ENCODE data around the gene NLGN3.

Gene NLGN3

DNA sequence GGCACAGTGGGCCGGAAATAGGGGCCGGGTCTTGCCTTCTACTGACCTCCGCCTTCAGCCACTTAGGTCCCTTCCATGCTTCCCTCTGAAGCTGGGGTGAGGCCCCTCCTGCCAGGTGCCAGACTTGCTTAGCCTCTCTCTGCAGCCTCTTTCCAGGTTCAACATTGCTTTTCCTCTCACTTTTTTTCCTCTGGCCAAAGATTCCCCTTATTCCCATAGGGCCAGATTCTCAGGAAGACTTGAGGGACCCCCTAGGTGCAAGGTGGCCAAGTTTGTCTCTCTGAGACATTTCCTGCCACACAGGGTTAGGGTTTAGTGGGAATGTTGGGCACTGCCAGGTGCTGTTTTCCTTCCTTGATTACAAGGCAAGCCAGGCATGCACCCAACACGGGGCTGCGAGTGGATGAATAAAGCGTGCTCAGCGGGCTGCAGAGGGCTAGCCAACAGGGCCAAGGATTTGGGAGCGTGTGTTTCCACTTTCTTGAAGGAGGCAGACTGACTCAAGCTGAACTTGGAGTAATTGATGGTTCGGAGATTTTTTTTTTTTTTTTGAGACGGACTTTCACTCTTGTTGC lies 70.8 kb downstream of the NLGN3 start:
- Histone ChIP-seq H3K4me3 (ENCODE audit: low read length) (no peak overlapping the region), H3K4me1 (ENCODE audit: insufficient read depth, low read length) (peaks cover 5% of the 10 kb centered on the region; the same call in 1 of the 2 replicates), H3K27me3 (ENCODE audit: insufficient read depth, low read length) (no peaks in the 10 kb centered on the region), H3K9ac (ENCODE audit: low read depth, low read length) (no peak overlapping the region), H3K9me3 (ENCODE audit: insufficient read depth, low read depth, low read length) (no peaks in the 10 kb centered on the region), H3K27ac (ENCODE audit: low read depth, low read length) (no peak overlapping the region), H3K36me3 (ENCODE audit: insufficient read depth, low read length) (no peaks in the 10 kb centered on the region)
- WGBS, result 91% methylated on average over 10 of the region's 10 CpGs

GRCh38 chrX:71216485-71216884 lies 71.8 kb downstream of the NLGN3 start:
- Histone ChIP-seq H3K4me1 (ENCODE audit: insufficient read depth, low read length) (peaks cover 5% of the 10 kb centered on the region; the same call in 1 of the 2 replicates), H3K9ac (ENCODE audit: low read depth, low read length) (no peak overlapping the region), H3K27ac (ENCODE audit: low read depth, low read length) (no peak overlapping the region), H3K36me3 (ENCODE audit: insufficient read depth, low read length) (no peaks in the 10 kb centered on the region), H3K9me3 (ENCODE audit: insufficient read depth, low read depth, low read length) (no peaks in the 10 kb centered on the region), H3K4me3 (ENCODE audit: low read length) (no peak overlapping the region), H3K27me3 (ENCODE audit: insufficient read depth, low read length) (no peaks in the 10 kb centered on the region)
- 54% methylated on average over 6 of the region's 6 CpGs for WGBS

DNA sequence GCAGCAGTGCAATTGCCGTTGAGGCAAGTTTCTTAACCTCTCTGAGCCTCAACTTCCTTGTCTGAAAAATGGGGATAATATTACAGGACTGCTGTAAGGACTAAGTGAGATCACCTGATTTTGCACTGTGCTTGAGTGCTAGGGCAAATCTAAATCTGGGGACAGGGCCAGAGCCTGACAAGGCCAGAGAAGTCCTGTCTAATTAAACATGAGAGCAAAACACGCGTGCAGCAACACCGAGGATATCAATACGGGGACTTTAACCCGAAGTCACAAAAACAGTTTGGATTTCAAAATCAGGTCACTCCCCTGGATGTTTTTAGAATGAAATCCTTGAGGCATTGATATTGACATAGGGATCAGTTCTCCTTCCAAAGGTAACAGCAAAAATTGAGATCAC lies 72.7 kb downstream of the NLGN3 start:
- no peaks in the 10 kb centered on the region for H3K9me3 ChIP-seq (ENCODE audit: insufficient read depth, low read depth, low read length)
- WGBS, result 93% methylated on average over 6 of the region's 6 CpGs
- no peaks in the 10 kb centered on the region for H3K27me3 ChIP-seq (ENCODE audit: insufficient read depth, low read length)

More for the DNA sequence above, 72.7 kb downstream of the NLGN3 start:
- Histone ChIP-seq H3K4me1 (ENCODE audit: insufficient read depth, low read length) (peaks cover 5% of the 10 kb centered on the region; the same call in 1 of the 2 replicates), H3K36me3 (ENCODE audit: insufficient read depth, low read length) (no peaks in the 10 kb centered on the region), H3K9ac (ENCODE audit: low read depth, low read length) (no peak overlapping the region), H3K27ac (ENCODE audit: low read depth, low read length) (no peak overlapping the region), H3K4me3 (ENCODE audit: low read length) (no peak overlapping the region)
